Heart left ventricle (tissue), 16 donors: ENCODE data around the gene DLG1. TPM values are rescaled to one million over a fixed set of nuclear protein-coding genes. Genes with fewer than 3 reads are reported as not detected.

Experiments used
- ATAC-seq, 4 donors: fragments of 200-7000 bp; cut with Tn5 transposase; one replicate each; pipeline ENCODE4 v1.9.1; 2020 to 2022; ENCODE audit warnings: moderate library complexity in 4 of 4, mild to moderate bottlenecking in 3 of 4, moderate number of reproducible peaks in 1 of 4
- DNase-seq, 5 donors: peaks; one replicate each; pipeline ENCODE4 v3.0.0-alpha.2; 2020
- H3K27ac ChIP-seq, 12 donors: fragments of 200-600 bp; sonication (generic) in 4 of 12; one replicate each; pipeline versions ENCODE4 v1.5.0 to v1.8.0; 2016 to 2022; ENCODE audit warnings: mild to moderate bottlenecking in 2 of 12
- H3K27me3 ChIP-seq, 9 donors: fragments of 200-600 bp; sonication (generic) in 2 of 9; one replicate each; pipeline versions ENCODE4 v1.5.1 to v1.8.0; 2016 to 2022; ENCODE audit warnings: mild to moderate bottlenecking in 3 of 9
- H3K36me3 ChIP-seq, 9 donors: fragments of 200-600 bp; sonication (generic) in 2 of 9; one replicate each; pipeline versions ENCODE4 v1.5.0 to v1.8.0; 2018 to 2022; ENCODE audit warnings: mild to moderate bottlenecking in 2 of 9
- H3K4me1 ChIP-seq, 12 donors: fragments of 200-600 bp; sonication (generic) in 4 of 12; one replicate each; pipeline versions ENCODE4 v1.5.0 to v1.8.0; 2016 to 2022; ENCODE audit warnings: mild to moderate bottlenecking in 3 of 12
- H3K4me3 ChIP-seq, 12 donors: fragments of 200-600 bp; sonication (generic) in 4 of 12; one replicate each; pipeline versions ENCODE4 v1.5.0 to v1.8.0; 2017 to 2022; ENCODE audit warnings: mild to moderate bottlenecking in 9 of 12, moderate library complexity in 4 of 12
- H3K9me3 ChIP-seq, 12 donors: fragments of 200-600 bp; sonication (generic) in 4 of 12; one replicate each; pipeline versions ENCODE4 v1.5.0 to v1.8.0; 2016 to 2022; ENCODE audit warnings: mild to moderate bottlenecking in 1 of 12
- POLR2A ChIP-seq, 2 donors: fragments of 450-650 bp; IDR thresholded peaks; one replicate each; pipeline ENCODE4 v1.6.1; 2017; ENCODE audit warnings: antibody characterized with exemption in 2 of 2, mild to moderate bottlenecking in 2 of 2, moderate library complexity in 2 of 2
- WGBS, 4 donors: extraction: QIAGEN DNeasy Blood & Tissue Kit in 2 of 4; methylation state at CpG; one replicate each; pipeline versions ENCODE4 v1.1.5 to v1.1.7; 2013 to 2018; 5-methylcytosine and 5-hydroxymethylcytosine counted together
- intact Hi-C, 10 donors: fragments of 100-400 bp; cut with DNase I; formaldehyde crosslinking; loops; one replicate each; pipeline versions ENCODE4 v1.11.1 to v1.14.2; 2022
- polyA plus RNA-seq, 2 donors: library from polyadenylated mRNA; stranded (reverse); fragments of 200-250 nt; gene quantifications; one replicate each; pipeline ENCODE4 v1.2.3, GENCODE V29; 2013
- total RNA-seq, 9 donors: library from RNA; depleted of rRNA in 2 of 9; stranded (reverse); fragments of >200 nt in 2 of 9; fragmentation: NEBNext Ultra II Directional in 3 of 9; extraction: Animal tissue kit (Norgen Biotek cat#: 25700) in 3 of 9; gene quantifications; one replicate each; pipeline versions ENCODE4 v1.1.0 to v1.2.4, GENCODE V29; 2016 to 2023
- TF ChIP-seq, protein P1 (sequence below), 12 donors: fragments of 200-600 bp; sonication (generic) in 4 of 12; IDR thresholded peaks; one replicate each; pipeline versions ENCODE4 v1.5.0 to v1.8.0; 2018 to 2022; ENCODE audit warnings: antibody characterized with exemption in 12 of 12, mild to moderate bottlenecking in 5 of 12
- donor health status: ischemic (EF 13 %, LVEDD 7.1; RV severe dilation, severe dysfunction).
- donor health status: healthy with polysubstance abuse.
- donor health status: DM: no; HTN: yes; CAD: no.
- donor health status: DM: no; HTN: no; CAD: no.
- donor health status: ischemic (EF 25% LVEDD 6.9; RV normal size, moderate dysfunction).
- donor health status: ischemic (EF 25% LVEDD 5.7; RV mildly dilated, moderate dysfunction).
- donor health status: healthy.
- donor health status: DM: yes; HTN: yes; CAD: no.
- donor health status: ischemic (EF 35%, LVEDD 5.7; RV mildly dilated, moderate dysfunction).
- donor health status: nonischemic (EF 11% LVEDD 7.7; RV severe dilation, severe dysfunction).
- donor health status: DM: yes; HTN: yes; CAD: no.
- donor health status: PGD.
- donor health status: ischemic (EF 29% LVEDD 5.4; RV normal size, mild dysfunction).
- donor health status: nonischemic (EF 23%, LVEDD 6.1; RV moderate dilation, normal function).

DLG1 gene
- total and polyA plus RNA-seq, 11 donors, result 17.4 to 151 (median 63.6) TPM

DNA sequence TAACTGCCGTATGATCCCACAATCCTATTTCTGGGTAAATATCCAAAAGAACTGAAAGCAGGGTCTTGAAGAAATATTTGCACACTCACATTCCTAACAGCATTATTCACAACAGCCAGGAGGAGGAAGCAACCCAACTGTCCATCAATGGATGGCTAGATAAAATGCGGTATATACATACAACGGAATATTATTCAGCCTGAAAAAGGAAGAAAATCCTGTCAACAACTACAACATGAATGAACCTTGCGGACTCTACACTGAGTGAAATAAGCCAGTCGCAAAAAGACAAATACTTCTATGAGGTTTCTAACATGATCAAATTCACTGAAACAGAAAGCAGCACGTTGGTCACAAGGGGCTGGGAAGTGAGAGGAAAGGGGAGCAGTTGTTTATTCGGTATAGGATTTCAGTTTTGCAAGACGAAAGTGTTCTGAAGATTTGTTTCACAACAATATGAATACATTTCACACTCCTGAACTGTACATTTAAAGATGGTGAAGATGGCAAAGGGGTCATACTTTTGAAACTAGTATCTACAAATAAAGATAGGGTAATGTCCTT, 6.2 kb downstream of the DLG1 start:
- Histone ChIP-seq H3K4me3 (no peak overlapping the region), H3K9me3 (no peaks in the 10 kb centered on the region), H3K27me3 (no peaks in the 10 kb centered on the region), H3K4me1 (peaks cover 0 to 46% (median 19%) of the 10 kb centered on the region in 12 donors), H3K27ac (no peak overlapping the region), H3K36me3 (peaks cover 0 to 83% (median 48%) of the 10 kb centered on the region in 9 donors)
- no peak for ATAC-seq
- no peak for DNase-seq
- no peak for TF ChIP-seq POLR2A (IDR thresholded peaks at IDR 0.05)
- TF ChIP-seq, protein P1, sequence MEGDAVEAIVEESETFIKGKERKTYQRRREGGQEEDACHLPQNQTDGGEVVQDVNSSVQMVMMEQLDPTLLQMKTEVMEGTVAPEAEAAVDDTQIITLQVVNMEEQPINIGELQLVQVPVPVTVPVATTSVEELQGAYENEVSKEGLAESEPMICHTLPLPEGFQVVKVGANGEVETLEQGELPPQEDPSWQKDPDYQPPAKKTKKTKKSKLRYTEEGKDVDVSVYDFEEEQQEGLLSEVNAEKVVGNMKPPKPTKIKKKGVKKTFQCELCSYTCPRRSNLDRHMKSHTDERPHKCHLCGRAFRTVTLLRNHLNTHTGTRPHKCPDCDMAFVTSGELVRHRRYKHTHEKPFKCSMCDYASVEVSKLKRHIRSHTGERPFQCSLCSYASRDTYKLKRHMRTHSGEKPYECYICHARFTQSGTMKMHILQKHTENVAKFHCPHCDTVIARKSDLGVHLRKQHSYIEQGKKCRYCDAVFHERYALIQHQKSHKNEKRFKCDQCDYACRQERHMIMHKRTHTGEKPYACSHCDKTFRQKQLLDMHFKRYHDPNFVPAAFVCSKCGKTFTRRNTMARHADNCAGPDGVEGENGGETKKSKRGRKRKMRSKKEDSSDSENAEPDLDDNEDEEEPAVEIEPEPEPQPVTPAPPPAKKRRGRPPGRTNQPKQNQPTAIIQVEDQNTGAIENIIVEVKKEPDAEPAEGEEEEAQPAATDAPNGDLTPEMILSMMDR (IDR thresholded peaks at IDR 0.05), result no peak
- intact Hi-C loops, result loop anchor here in 3 of 10 donors (10.0 kb wide), 1 partner anchor 163 kb away; no protein-coding TSS in a partner anchor
- 91 to 94% (median 91%) methylated on average over 8 of the region's 8 CpGs for WGBS, 4 donors

DNA sequence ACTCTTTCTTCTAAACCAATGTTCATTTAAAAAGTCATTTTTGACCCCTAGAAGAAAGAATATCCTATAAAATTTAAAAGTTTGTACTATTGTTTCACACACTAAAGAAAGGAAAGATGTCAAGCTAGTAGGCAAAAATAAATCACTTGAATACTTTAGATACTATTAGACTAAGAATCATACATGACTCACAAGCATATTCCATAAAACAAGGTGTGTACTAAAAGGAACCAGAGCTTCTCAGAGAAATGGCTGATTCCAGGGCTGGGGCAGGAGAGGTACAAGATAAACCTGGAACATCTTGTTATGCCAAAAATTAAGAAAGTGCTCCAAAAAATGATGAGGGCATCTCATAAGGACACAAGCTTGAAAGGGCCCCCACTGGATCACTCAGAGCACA, 8.7 kb downstream of the DLG1 start:
- H3K36me3 ChIP-seq, result peaks cover 0 to 88% (median 54%) of the 10 kb centered on the region in 9 donors
- H3K27me3 ChIP-seq, result no peaks in the 10 kb centered on the region
- intact Hi-C loops, result loop anchor here in 3 of 10 donors (10.0 kb wide), 1 partner anchor 165 kb away; no protein-coding TSS in a partner anchor
- H3K9me3 ChIP-seq, result no peaks in the 10 kb centered on the region
- DNase-seq (no peak), ATAC-seq (no peak)
- TF ChIP-seq POLR2A (IDR thresholded peaks at IDR 0.05), result no peak
- H3K4me3 ChIP-seq, result no peak overlapping the region
- H3K27ac ChIP-seq, result no peak overlapping the region
- peaks cover 0 to 32% (median 7%) of the 10 kb centered on the region in 12 donors for H3K4me1 ChIP-seq

DNA sequence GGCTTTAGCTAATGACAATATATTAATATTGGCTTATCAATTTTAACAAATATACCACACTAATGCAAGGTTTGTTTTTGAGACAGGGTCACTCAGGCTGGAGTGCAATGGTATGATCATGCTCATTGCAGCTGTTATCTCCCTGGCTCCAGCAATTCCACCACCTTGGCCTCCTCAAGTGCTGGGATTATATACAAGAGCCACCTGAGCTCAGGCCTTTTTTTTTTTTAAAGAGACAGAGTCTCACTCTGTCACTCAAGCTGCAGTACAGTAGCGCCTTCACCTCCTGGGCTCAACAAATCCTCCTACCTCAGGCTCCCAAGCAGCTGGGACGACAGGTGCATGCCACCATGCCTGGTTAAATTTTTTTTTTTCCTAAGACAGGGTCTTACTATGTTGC, 11.7 kb downstream of the DLG1 start:
- no peak overlapping the region for H3K27ac ChIP-seq
- H3K36me3 ChIP-seq, result peaks cover 0 to 81% (median 57%) of the 10 kb centered on the region in 9 donors
- H3K4me1 ChIP-seq, result peaks cover 0 to 18% (median 4%) of the 10 kb centered on the region in 12 donors
- no peaks in the 10 kb centered on the region for H3K27me3 ChIP-seq
- no peak for ATAC-seq
- DNase-seq, result no peak
- 91 to 98% (median 96%) methylated on average over 2 of the region's 2 CpGs for WGBS, 4 donors
- H3K9me3 ChIP-seq, result no peaks in the 10 kb centered on the region
- intact Hi-C loops, result no loop called here
- TF ChIP-seq POLR2A (IDR thresholded peaks at IDR 0.05), result no peak
- TF ChIP-seq, protein P1 (IDR thresholded peaks at IDR 0.05), result no peak
- H3K4me3 ChIP-seq, result no peak overlapping the region

DNA sequence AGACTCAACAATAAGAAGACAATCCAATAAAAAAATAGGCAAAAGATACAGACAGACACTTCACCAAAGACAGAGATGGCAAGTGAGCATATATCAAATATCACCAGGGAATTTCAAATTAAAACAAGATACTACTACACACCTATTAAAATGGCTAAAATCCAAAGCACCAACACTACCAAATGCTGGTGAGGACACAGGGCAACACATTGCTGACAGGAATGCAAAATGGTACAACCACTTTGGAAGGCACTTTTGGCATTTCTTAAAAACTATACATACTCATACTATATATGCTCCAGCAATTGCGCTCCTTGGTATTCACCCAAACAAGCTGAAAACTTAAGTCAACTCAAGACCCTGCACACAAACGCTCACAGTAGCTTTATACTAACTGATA, 12.9 kb downstream of the DLG1 start:
- Histone ChIP-seq H3K4me3 (no peak overlapping the region), H3K9me3 (no peaks in the 10 kb centered on the region), H3K27ac (no peak overlapping the region), H3K27me3 (no peaks in the 10 kb centered on the region), H3K4me1 (peaks cover 0 to 18% (median 4%) of the 10 kb centered on the region in 12 donors), H3K36me3 (peaks cover 0 to 86% (median 65%) of the 10 kb centered on the region in 9 donors)
- 95 to 98% (median 97%) methylated on average over 2 of the region's 2 CpGs for WGBS, 4 donors
- intact Hi-C loops, result no loop called here
- TF ChIP-seq, protein P1 (IDR thresholded peaks at IDR 0.05), result no peak
- no peak for TF ChIP-seq POLR2A (IDR thresholded peaks at IDR 0.05)
- DNase-seq, result no peak
- no peak for ATAC-seq

DNA sequence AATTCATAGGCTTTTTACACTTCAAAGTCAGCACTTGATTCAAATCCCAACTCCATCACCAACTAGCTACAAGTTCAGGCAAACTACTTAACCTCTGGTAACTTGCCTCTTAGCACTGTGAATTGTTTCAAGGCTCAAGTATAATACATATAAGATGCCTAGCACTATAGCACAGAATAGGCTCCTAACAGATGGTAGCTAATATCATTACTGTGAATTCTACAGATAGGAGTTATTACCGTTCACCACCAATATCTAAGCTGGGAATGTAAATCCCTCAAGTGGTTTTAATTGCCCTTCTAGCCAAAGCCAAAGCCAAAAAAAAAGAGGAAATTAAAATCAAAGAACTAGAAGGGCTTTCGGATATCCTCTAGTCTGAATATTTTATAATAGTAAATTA, 15.4 kb downstream of the DLG1 start:
- WGBS, 4 donors, result 77 to 85% (median 79%) methylated on average over 2 of the region's 2 CpGs
- DNase-seq, result no peak
- peaks cover 0 to 75% (median 57%) of the 10 kb centered on the region in 9 donors for H3K36me3 ChIP-seq
- no peak for TF ChIP-seq POLR2A (IDR thresholded peaks at IDR 0.05)
- TF ChIP-seq, protein P1 (IDR thresholded peaks at IDR 0.05), result no peak
- ATAC-seq, result no peak
- no peaks in the 10 kb centered on the region for H3K27me3 ChIP-seq
- intact Hi-C loops, result no loop called here
- H3K4me3 ChIP-seq, result no peak overlapping the region
- no peak overlapping the region for H3K27ac ChIP-seq
- no peaks in the 10 kb centered on the region for H3K9me3 ChIP-seq
- peaks cover 0 to 8% (median 0%) of the 10 kb centered on the region in 12 donors for H3K4me1 ChIP-seq
